ENCODE data around the gene BTG3. TPM values are rescaled to one million over a fixed set of nuclear protein-coding genes. Genes with fewer than 3 reads are reported as not detected.

Gene BTG3
- total RNA-seq, 1 experiment from 2014 or later: 76.8 TPM

- no TSS peak for BruUV-seq (replicated peaks)
- TF ChIP-seq CTCF (conservative IDR thresholded peaks at IDR 0.05; ENCODE audit: low read depth, low read length) (no peak), EZH2 (IDR thresholded peaks at IDR 0.05; ENCODE audit: borderline replicate concordance, low read depth, low read length, poor library complexity, severe bottlenecking) (no peak)
- intact Hi-C loops (cut with micrococcal nuclease; ENCODE audit: unreplicated experiment): no loop called here
- no peak overlapping the region for H3K4me3 ChIP-seq (ENCODE audit: low read depth, low read length, poor library complexity, severe bottlenecking)
- H3K27me3 ChIP-seq (replicated peaks; ENCODE audit: insufficient read depth, low read depth, low read length, poor library complexity): no peaks in the 10 kb centered on the region
- POLR2A ChIA-PET (ENCODE audit: low non-redundant PET): no interaction called here
- H3K36me3 ChIP-seq (ENCODE audit: insufficient read depth, low read length, poor library complexity, severe bottlenecking): no peaks in the 10 kb centered on the region
- no peak overlapping the region for H3K27ac ChIP-seq (ENCODE audit: low read depth, low read length, poor library complexity, severe bottlenecking)
- no peak for DNase-seq (ENCODE audit: low spot score)
- CTCF ChIA-PET: no interaction called here
- no peaks in the 10 kb centered on the region for H3K4me1 ChIP-seq (ENCODE audit: insufficient read depth, low read length, poor library complexity, severe bottlenecking)
- no peaks in the 10 kb centered on the region for H3K9me3 ChIP-seq (ENCODE audit: low read depth, low read length, poor library complexity, severe bottlenecking)
Observed at GRCh38 chr21:17646790-17647189, 34.1 kb upstream of the BTG3 start.

- DNase-seq (ENCODE audit: low spot score): no peak
- no TSS peak for BruUV-seq (replicated peaks)
- H3K9me3 ChIP-seq (ENCODE audit: low read depth, low read length, poor library complexity, severe bottlenecking): no peaks in the 10 kb centered on the region
- H3K4me3 ChIP-seq (ENCODE audit: low read depth, low read length, poor library complexity, severe bottlenecking): no peak overlapping the region
- ChIA-PET CTCF (no interaction called here), POLR2A (ENCODE audit: low non-redundant PET) (no interaction called here)
- H3K4me1 ChIP-seq (ENCODE audit: insufficient read depth, low read length, poor library complexity, severe bottlenecking): no peaks in the 10 kb centered on the region
- no peaks in the 10 kb centered on the region for H3K36me3 ChIP-seq (ENCODE audit: insufficient read depth, low read length, poor library complexity, severe bottlenecking)
- TF ChIP-seq EZH2 (IDR thresholded peaks at IDR 0.05; ENCODE audit: borderline replicate concordance, low read depth, low read length, poor library complexity, severe bottlenecking): no peak
- TF ChIP-seq CTCF (conservative IDR thresholded peaks at IDR 0.05; ENCODE audit: low read depth, low read length): no peak
- H3K27me3 ChIP-seq (replicated peaks; ENCODE audit: insufficient read depth, low read depth, low read length, poor library complexity): no peaks in the 10 kb centered on the region
- intact Hi-C loops (cut with micrococcal nuclease; ENCODE audit: unreplicated experiment): no loop called here
- no peak overlapping the region for H3K27ac ChIP-seq (ENCODE audit: low read depth, low read length, poor library complexity, severe bottlenecking)
Observed at GRCh38 chr21:17644186-17644585, 31.5 kb upstream of the BTG3 start.

- no peaks in the 10 kb centered on the region for H3K4me1 ChIP-seq (ENCODE audit: insufficient read depth, low read length, poor library complexity, severe bottlenecking)
- intact Hi-C loops (cut with micrococcal nuclease; ENCODE audit: unreplicated experiment): no loop called here
- DNase-seq (ENCODE audit: low spot score): no peak
- no TSS peak for BruUV-seq (replicated peaks)
- H3K9me3 ChIP-seq (ENCODE audit: low read depth, low read length, poor library complexity, severe bottlenecking): no peaks in the 10 kb centered on the region
- H3K27ac ChIP-seq (ENCODE audit: low read depth, low read length, poor library complexity, severe bottlenecking): no peak overlapping the region
- H3K4me3 ChIP-seq (ENCODE audit: low read depth, low read length, poor library complexity, severe bottlenecking): no peak overlapping the region
- H3K36me3 ChIP-seq (ENCODE audit: insufficient read depth, low read length, poor library complexity, severe bottlenecking): no peaks in the 10 kb centered on the region
- no peaks in the 10 kb centered on the region for H3K27me3 ChIP-seq (replicated peaks; ENCODE audit: insufficient read depth, low read depth, low read length, poor library complexity)
- ChIA-PET CTCF (no interaction called here), POLR2A (ENCODE audit: low non-redundant PET) (no interaction called here)
- TF ChIP-seq CTCF (conservative IDR thresholded peaks at IDR 0.05; ENCODE audit: low read depth, low read length) (no peak), EZH2 (IDR thresholded peaks at IDR 0.05; ENCODE audit: borderline replicate concordance, low read depth, low read length, poor library complexity, severe bottlenecking) (no peak)
Observed at GRCh38 chr21:17640821-17641220, 28.1 kb upstream of the BTG3 start.

Data from A673 (cell line).